Liver (tissue), 9 donors: ENCODE results near the gene SCUBE3. TPM values are rescaled to one million over a fixed set of nuclear protein-coding genes. Genes with fewer than 3 reads are reported as not detected.

ENCODE experiments used
- DNase-seq: peaks from one replicate; pipeline ENCODE4 v3.0.0-alpha.2; 2017; ENCODE audit warnings: low spot score
- H3K27ac ChIP-seq, 2 donors: one replicate each; pipeline ENCODE4 v1.7.0; 2013; ENCODE audit warnings: inconsistent platforms in 2 of 2, low read length in 2 of 2, control low read depth in 1 of 2, low read depth in 1 of 2, mild to moderate bottlenecking in 1 of 2
- H3K27me3 ChIP-seq, 4 donors: one replicate each; pipeline versions ENCODE4 v1.6.1 to v1.7.0; 2013; ENCODE audit warnings: low read length in 3 of 4, inconsistent platforms in 1 of 4, mild to moderate bottlenecking in 1 of 4, moderate library complexity in 1 of 4; ENCODE audit not compliant: control insufficient read depth in 4 of 4, insufficient read depth in 4 of 4
- H3K36me3 ChIP-seq, 4 donors: one replicate each; pipeline versions ENCODE4 v1.6.1 to v1.7.0; 2013; ENCODE audit warnings: low read length in 3 of 4, mild to moderate bottlenecking in 3 of 4, low read depth in 1 of 4, moderate library complexity in 1 of 4; ENCODE audit not compliant: control insufficient read depth in 4 of 4, insufficient read depth in 3 of 4
- H3K4me1 ChIP-seq, 4 donors: one replicate each; pipeline versions ENCODE4 v1.6.1 to v1.7.0; 2013; ENCODE audit warnings: low read length in 3 of 4, mild to moderate bottlenecking in 3 of 4, moderate library complexity in 1 of 4; ENCODE audit not compliant: control insufficient read depth in 4 of 4, insufficient read depth in 4 of 4
- H3K4me3 ChIP-seq, 3 donors: one replicate each; pipeline versions ENCODE4 v1.6.1 to v1.7.0; 2013; ENCODE audit warnings: low read length in 3 of 3, control low read depth in 1 of 3, low read depth in 1 of 3, mild to moderate bottlenecking in 1 of 3
- H3K9ac ChIP-seq, 2 donors: one replicate each; pipeline ENCODE4 v1.7.0; 2013; ENCODE audit warnings: low read length in 2 of 2, mild to moderate bottlenecking in 2 of 2, moderate library complexity in 2 of 2, control low read depth in 1 of 2, low read depth in 1 of 2
- H3K9me3 ChIP-seq, 4 donors: one replicate each; pipeline versions ENCODE4 v1.6.1 to v1.7.0; 2013; ENCODE audit warnings: low read length in 3 of 4; ENCODE audit not compliant: control insufficient read depth in 4 of 4
- FOXA1 ChIP-seq: IDR thresholded peaks from 2 replicates; pipeline ENCODE4 v1.6.1; 2016; ENCODE audit warnings: antibody characterized with exemption
- FOXA2 ChIP-seq: IDR thresholded peaks from 2 replicates; pipeline ENCODE4 v1.6.1; 2016; ENCODE audit warnings: antibody characterized with exemption
- GABPA ChIP-seq, 2 donors: IDR thresholded peaks in 1 of 2; conservative IDR thresholded peaks in 1 of 2; 2 replicates each; pipeline ENCODE4 v1.6.1; 2016; ENCODE audit warnings: antibody characterized with exemption in 2 of 2, mild to moderate bottlenecking in 1 of 2, moderate library complexity in 1 of 2
- HNF4A ChIP-seq, 2 donors: conservative IDR thresholded peaks; 2 replicates each; pipeline ENCODE4 v1.6.1; 2016; ENCODE audit warnings: antibody characterized with exemption in 2 of 2, mild to moderate bottlenecking in 2 of 2
- HNF4G ChIP-seq: IDR thresholded peaks from 2 replicates; pipeline ENCODE4 v1.6.1; 2016; ENCODE audit warnings: antibody characterized with exemption
- MAX ChIP-seq: IDR thresholded peaks from 2 replicates; pipeline ENCODE4 v1.6.1; 2016; ENCODE audit warnings: antibody characterized with exemption
- NR2F2 ChIP-seq: IDR thresholded peaks from 2 replicates; pipeline ENCODE4 v1.6.1; 2016; ENCODE audit warnings: antibody characterized with exemption
- RAD21 ChIP-seq, 2 donors: IDR thresholded peaks; 2 replicates each; pipeline ENCODE4 v1.6.1; 2016; ENCODE audit warnings: antibody characterized with exemption in 2 of 2, mild to moderate bottlenecking in 2 of 2
- RXRA ChIP-seq, 2 donors: IDR thresholded peaks; 2 replicates each; pipeline ENCODE4 v1.6.1; 2017 to 2018; ENCODE audit warnings: antibody characterized with exemption in 2 of 2, mild to moderate bottlenecking in 1 of 2
- SP1 ChIP-seq: IDR thresholded peaks from 2 replicates; pipeline ENCODE4 v1.6.1; 2018; ENCODE audit warnings: antibody characterized with exemption, mild to moderate bottlenecking
- TAF1 ChIP-seq: conservative IDR thresholded peaks from 2 replicates; pipeline ENCODE4 v1.6.1; 2016; ENCODE audit warnings: antibody characterized with exemption, mild to moderate bottlenecking
- ZBTB33 ChIP-seq: IDR thresholded peaks from 2 replicates; pipeline ENCODE4 v1.6.1; 2016; ENCODE audit warnings: antibody characterized with exemption
- WGBS: extraction: QIAGEN DNeasy Blood & Tissue Kit; methylation state at CpG from one replicate; pipeline ENCODE4 v1.1.7; 2013; 5-methylcytosine and 5-hydroxymethylcytosine counted together
- polyA plus RNA-seq, 2 donors: library from polyadenylated mRNA; stranded (reverse) in 1 of 2; unstranded in 1 of 2; fragments of 200-250 nt in 1 of 2; fragments of >200 nt in 1 of 2; fragmentation: Nextera tagmentation in 1 of 2; extraction: Ambion mirVana in 1 of 2; gene quantifications; one replicate each; pipeline versions ENCODE4 v1.2.1 to v1.2.3, GENCODE V29; 2013 to 2015
- total RNA-seq, 2 donors: library from RNA; depleted of rRNA; stranded (reverse); fragments of >200 nt; gene quantifications; one replicate each; pipeline ENCODE4 v1.2.3, GENCODE V29; 2014
- TF ChIP-seq, protein P1 (sequence below): IDR thresholded peaks from 2 replicates; pipeline ENCODE4 v1.6.1; 2016; ENCODE audit warnings: antibody characterized with exemption
- TF ChIP-seq, protein P2 (sequence below): IDR thresholded peaks from 2 replicates; pipeline ENCODE4 v1.6.1; 2016; ENCODE audit warnings: antibody characterized with exemption, mild to moderate bottlenecking
- TF ChIP-seq, protein P3 (sequence below): fragments of 150-350 bp; IDR thresholded peaks from 2 replicates; pipeline ENCODE4 v1.5.1; 2017; ENCODE audit warnings: improper control_type of control experiment, low read depth, low read length; ENCODE audit not compliant: missing input control
- donor health status: healthy.
- donor health status: healthy.
- donor health status: healthy.
- donor health status: healthy.
- donor health status: healthy.

SCUBE3 gene
- total and polyA plus RNA-seq, 4 donors, result 0.03 to 0.09 (median 0.07) TPM

GRCh38 chr6:35262596-35262995 is 48.8 kb downstream of the SCUBE3 start:
- no peaks in the 10 kb centered on the region for H3K27me3 ChIP-seq
- H3K27ac ChIP-seq, result no peak overlapping the region
- H3K4me1 ChIP-seq, result peaks cover 6 to 19% (median 12%) of the 10 kb centered on the region in 4 donors
- whole genome bisulfite sequencing, result 43% methylated on average over 2 of the region's 2 CpGs
- DNase-seq, result no peak
- no peak overlapping the region for H3K4me3 ChIP-seq
- TF ChIP-seq NR2F2, result no peak
- no peak for TF ChIP-seq HNF4A (conservative IDR thresholded peaks at IDR 0.05)
- no peak for TF ChIP-seq ZBTB33
- TF ChIP-seq TAF1, result no peak
- TF ChIP-seq RXRA (IDR thresholded peaks at IDR 0.05), result no peak
- TF ChIP-seq SP1, result no peak
- TF ChIP-seq, protein P1, sequence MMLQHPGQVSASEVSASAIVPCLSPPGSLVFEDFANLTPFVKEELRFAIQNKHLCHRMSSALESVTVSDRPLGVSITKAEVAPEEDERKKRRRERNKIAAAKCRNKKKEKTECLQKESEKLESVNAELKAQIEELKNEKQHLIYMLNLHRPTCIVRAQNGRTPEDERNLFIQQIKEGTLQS, result no peak
- no peak for TF ChIP-seq GABPA (IDR thresholded peaks at IDR 0.05 in 1 of 2, conservative IDR thresholded peaks at IDR 0.05 in 1 of 2)
- no peak for TF ChIP-seq RAD21 (IDR thresholded peaks at IDR 0.05)
- TF ChIP-seq, protein P2, sequence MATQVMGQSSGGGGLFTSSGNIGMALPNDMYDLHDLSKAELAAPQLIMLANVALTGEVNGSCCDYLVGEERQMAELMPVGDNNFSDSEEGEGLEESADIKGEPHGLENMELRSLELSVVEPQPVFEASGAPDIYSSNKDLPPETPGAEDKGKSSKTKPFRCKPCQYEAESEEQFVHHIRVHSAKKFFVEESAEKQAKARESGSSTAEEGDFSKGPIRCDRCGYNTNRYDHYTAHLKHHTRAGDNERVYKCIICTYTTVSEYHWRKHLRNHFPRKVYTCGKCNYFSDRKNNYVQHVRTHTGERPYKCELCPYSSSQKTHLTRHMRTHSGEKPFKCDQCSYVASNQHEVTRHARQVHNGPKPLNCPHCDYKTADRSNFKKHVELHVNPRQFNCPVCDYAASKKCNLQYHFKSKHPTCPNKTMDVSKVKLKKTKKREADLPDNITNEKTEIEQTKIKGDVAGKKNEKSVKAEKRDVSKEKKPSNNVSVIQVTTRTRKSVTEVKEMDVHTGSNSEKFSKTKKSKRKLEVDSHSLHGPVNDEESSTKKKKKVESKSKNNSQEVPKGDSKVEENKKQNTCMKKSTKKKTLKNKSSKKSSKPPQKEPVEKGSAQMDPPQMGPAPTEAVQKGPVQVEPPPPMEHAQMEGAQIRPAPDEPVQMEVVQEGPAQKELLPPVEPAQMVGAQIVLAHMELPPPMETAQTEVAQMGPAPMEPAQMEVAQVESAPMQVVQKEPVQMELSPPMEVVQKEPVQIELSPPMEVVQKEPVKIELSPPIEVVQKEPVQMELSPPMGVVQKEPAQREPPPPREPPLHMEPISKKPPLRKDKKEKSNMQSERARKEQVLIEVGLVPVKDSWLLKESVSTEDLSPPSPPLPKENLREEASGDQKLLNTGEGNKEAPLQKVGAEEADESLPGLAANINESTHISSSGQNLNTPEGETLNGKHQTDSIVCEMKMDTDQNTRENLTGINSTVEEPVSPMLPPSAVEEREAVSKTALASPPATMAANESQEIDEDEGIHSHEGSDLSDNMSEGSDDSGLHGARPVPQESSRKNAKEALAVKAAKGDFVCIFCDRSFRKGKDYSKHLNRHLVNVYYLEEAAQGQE, result no peak
- no peak for TF ChIP-seq HNF4G
- TF ChIP-seq FOXA1, result no peak
- TF ChIP-seq, protein P3, sequence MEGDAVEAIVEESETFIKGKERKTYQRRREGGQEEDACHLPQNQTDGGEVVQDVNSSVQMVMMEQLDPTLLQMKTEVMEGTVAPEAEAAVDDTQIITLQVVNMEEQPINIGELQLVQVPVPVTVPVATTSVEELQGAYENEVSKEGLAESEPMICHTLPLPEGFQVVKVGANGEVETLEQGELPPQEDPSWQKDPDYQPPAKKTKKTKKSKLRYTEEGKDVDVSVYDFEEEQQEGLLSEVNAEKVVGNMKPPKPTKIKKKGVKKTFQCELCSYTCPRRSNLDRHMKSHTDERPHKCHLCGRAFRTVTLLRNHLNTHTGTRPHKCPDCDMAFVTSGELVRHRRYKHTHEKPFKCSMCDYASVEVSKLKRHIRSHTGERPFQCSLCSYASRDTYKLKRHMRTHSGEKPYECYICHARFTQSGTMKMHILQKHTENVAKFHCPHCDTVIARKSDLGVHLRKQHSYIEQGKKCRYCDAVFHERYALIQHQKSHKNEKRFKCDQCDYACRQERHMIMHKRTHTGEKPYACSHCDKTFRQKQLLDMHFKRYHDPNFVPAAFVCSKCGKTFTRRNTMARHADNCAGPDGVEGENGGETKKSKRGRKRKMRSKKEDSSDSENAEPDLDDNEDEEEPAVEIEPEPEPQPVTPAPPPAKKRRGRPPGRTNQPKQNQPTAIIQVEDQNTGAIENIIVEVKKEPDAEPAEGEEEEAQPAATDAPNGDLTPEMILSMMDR, result no peak
- no peak for TF ChIP-seq FOXA2
- no peaks in the 10 kb centered on the region for H3K36me3 ChIP-seq
- H3K9me3 ChIP-seq, result no peaks in the 10 kb centered on the region
- no peak overlapping the region for H3K9ac ChIP-seq

GRCh38 chr6:35264550-35265274 is 51.0 kb downstream of the SCUBE3 start:
- no peak overlapping the region for H3K4me3 ChIP-seq
- DNase-seq, result no peak
- H3K27me3 ChIP-seq, result no peaks in the 10 kb centered on the region
- H3K9ac ChIP-seq, result no peak overlapping the region
- H3K9me3 ChIP-seq, result no peaks in the 10 kb centered on the region
- no peak overlapping the region for H3K27ac ChIP-seq
- peaks cover 0 to 2% (median 0%) of the 10 kb centered on the region in 4 donors for H3K36me3 ChIP-seq
- peaks cover 0 to 9% (median 6%) of the 10 kb centered on the region in 4 donors for H3K4me1 ChIP-seq
- TF ChIP-seq MAX (no peak), NR2F2 (no peak), SP1 (no peak), HNF4A (conservative IDR thresholded peaks at IDR 0.05) (no peak), TAF1 (no peak), GABPA (IDR thresholded peaks at IDR 0.05 in 1 of 2, conservative IDR thresholded peaks at IDR 0.05 in 1 of 2) (no peak), RAD21 (IDR thresholded peaks at IDR 0.05) (no peak)
- TF ChIP-seq, protein P1, result no peak
- TF ChIP-seq, protein P3, result no peak
- TF ChIP-seq, protein P2, result no peak
